Chondrocyte (in vitro differentiated cells): ENCODE data around the gene RABGAP1. TPM values are rescaled to one million over a fixed set of nuclear protein-coding genes. Genes with fewer than 3 reads are reported as not detected.

Experiments
- DNase-seq: peaks from one replicate; pipeline ENCODE4 v3.0.0; 2021; ENCODE audit warnings: mixed read lengths, low spot score
- H3K27ac Mint-ChIP-seq: one replicate; pipeline ENCODE4 v1.8.0; 2021; ENCODE audit warnings: mild to moderate bottlenecking, moderate library complexity, mixed read lengths; ENCODE audit not compliant: unreplicated experiment
- H3K27me3 Mint-ChIP-seq: 2 replicates; pipeline ENCODE4 v1.8.0; 2021; ENCODE audit warnings: low read depth, mixed read lengths
- H3K36me3 Mint-ChIP-seq: 2 replicates; pipeline ENCODE4 v1.8.0; 2021; ENCODE audit warnings: low read depth, mixed read lengths
- H3K4me1 Mint-ChIP-seq: 2 replicates; pipeline ENCODE4 v1.8.0; 2021; ENCODE audit warnings: low read depth, mild to moderate bottlenecking, mixed read lengths
- H3K4me3 Mint-ChIP-seq: one replicate; pipeline ENCODE4 v1.8.0; 2021; ENCODE audit warnings: mild to moderate bottlenecking, moderate library complexity, mixed read lengths; ENCODE audit not compliant: unreplicated experiment
- H3K9me3 Mint-ChIP-seq: 2 replicates; pipeline ENCODE4 v1.8.0; 2021; ENCODE audit warnings: low read depth, mixed read lengths
- total RNA-seq: library from RNA; stranded (reverse); gene quantifications from 3 replicates; pipeline ENCODE4 v1.2.1, GENCODE V29; 2021
- TF ChIP-seq, protein P1 (sequence below): fragments of 200-600 bp; sonication (generic); IDR thresholded peaks from 2 replicates; pipeline ENCODE4 v1.5.0; 2021; ENCODE audit warnings: antibody characterized with exemption, mild to moderate bottlenecking, moderate library complexity

Gene RABGAP1
- total RNA-seq, 1 donor from 2014 or later: 91.8 TPM

DNA sequence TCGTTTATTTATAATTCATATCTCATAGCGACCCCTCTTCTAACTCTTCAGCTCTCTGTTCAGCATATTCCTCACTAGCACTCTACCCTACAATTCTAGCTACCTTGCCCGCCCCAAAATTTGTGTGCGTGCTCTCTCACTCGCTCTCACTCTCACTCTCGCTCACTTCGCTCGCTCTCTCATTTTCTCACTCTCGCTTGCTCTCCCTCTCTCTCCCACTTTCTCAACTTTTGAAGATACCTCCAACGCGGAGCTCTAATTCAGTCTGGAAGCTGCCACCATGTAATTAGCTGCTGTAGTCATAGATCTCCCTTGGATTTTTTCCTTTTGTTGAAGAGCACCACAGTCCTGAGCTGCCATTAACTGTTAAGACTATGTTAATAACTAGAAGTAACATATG, 123.1 kb downstream of the RABGAP1 start:
- DNase-seq: no peak
- Mint-ChIP-seq H3K27ac (peak overlapping the region; percentile 85), H3K27me3 (no peaks in the 10 kb centered on the region), H3K9me3 (no peaks in the 10 kb centered on the region), H3K4me3 (no peak overlapping the region), H3K36me3 (peaks cover 19% of the 10 kb centered on the region), H3K4me1 (peaks cover 97% of the 10 kb centered on the region)
- TF ChIP-seq, protein P1, sequence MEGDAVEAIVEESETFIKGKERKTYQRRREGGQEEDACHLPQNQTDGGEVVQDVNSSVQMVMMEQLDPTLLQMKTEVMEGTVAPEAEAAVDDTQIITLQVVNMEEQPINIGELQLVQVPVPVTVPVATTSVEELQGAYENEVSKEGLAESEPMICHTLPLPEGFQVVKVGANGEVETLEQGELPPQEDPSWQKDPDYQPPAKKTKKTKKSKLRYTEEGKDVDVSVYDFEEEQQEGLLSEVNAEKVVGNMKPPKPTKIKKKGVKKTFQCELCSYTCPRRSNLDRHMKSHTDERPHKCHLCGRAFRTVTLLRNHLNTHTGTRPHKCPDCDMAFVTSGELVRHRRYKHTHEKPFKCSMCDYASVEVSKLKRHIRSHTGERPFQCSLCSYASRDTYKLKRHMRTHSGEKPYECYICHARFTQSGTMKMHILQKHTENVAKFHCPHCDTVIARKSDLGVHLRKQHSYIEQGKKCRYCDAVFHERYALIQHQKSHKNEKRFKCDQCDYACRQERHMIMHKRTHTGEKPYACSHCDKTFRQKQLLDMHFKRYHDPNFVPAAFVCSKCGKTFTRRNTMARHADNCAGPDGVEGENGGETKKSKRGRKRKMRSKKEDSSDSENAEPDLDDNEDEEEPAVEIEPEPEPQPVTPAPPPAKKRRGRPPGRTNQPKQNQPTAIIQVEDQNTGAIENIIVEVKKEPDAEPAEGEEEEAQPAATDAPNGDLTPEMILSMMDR: no peak

GRCh38 chr9:123064716-123065115, 123.9 kb downstream of the RABGAP1 start:
- TF ChIP-seq, protein P1: no peak
- H3K4me3 Mint-ChIP-seq: no peak overlapping the region
- peaks cover 100% of the 10 kb centered on the region for H3K4me1 Mint-ChIP-seq
- H3K27ac Mint-ChIP-seq: peak overlapping the region; percentile 85
- H3K9me3 Mint-ChIP-seq: no peaks in the 10 kb centered on the region
- H3K27me3 Mint-ChIP-seq: no peaks in the 10 kb centered on the region
- H3K36me3 Mint-ChIP-seq: peaks cover 18% of the 10 kb centered on the region
- DNase-seq: no peak

GRCh38 chr9:123065196-123065595, 124.4 kb downstream of the RABGAP1 start:
- H3K9me3 Mint-ChIP-seq: no peaks in the 10 kb centered on the region
- H3K27ac Mint-ChIP-seq: peak overlapping the region; percentile 85
- peaks cover 100% of the 10 kb centered on the region for H3K4me1 Mint-ChIP-seq
- no peaks in the 10 kb centered on the region for H3K27me3 Mint-ChIP-seq
- peaks cover 18% of the 10 kb centered on the region for H3K36me3 Mint-ChIP-seq
- TF ChIP-seq, protein P1: no peak
- no peak overlapping the region for H3K4me3 Mint-ChIP-seq
- DNase-seq: no peak

DNA sequence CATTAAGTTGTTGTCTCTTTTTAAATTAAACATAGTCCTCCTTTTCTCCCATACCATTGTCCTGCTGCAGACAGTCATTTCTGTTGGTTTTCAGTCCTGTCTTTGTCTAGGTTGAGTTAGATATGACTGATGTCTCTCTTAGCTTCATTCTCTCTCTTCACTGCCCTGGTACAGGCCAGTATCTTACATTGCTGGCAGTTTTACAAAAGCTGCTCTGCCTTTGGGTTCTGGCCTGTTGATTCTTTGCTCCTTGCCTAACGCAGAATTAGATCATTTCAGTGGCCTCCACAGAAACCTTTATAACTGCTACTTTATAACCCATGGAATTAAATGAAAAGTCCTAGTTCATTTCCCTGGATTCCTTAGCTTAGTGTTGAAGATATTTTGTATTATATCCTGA, 126.3 kb downstream of the RABGAP1 start:
- peaks cover 98% of the 10 kb centered on the region for H3K4me1 Mint-ChIP-seq
- no peak overlapping the region for H3K4me3 Mint-ChIP-seq
- DNase-seq: no peak
- H3K9me3 Mint-ChIP-seq: no peaks in the 10 kb centered on the region
- peak overlapping the region; percentile 74 for H3K27ac Mint-ChIP-seq
- peaks cover 32% of the 10 kb centered on the region for H3K36me3 Mint-ChIP-seq
- H3K27me3 Mint-ChIP-seq: no peaks in the 10 kb centered on the region
- TF ChIP-seq, protein P1: no peak

GRCh38 chr9:123069010-123069481, 128.2 kb downstream of the RABGAP1 start:
- TF ChIP-seq, protein P1: no peak
- H3K36me3 Mint-ChIP-seq: peaks cover 33% of the 10 kb centered on the region
- no peak for DNase-seq
- no peak overlapping the region for H3K4me3 Mint-ChIP-seq
- H3K9me3 Mint-ChIP-seq: no peaks in the 10 kb centered on the region
- no peaks in the 10 kb centered on the region for H3K27me3 Mint-ChIP-seq
- H3K4me1 Mint-ChIP-seq: peaks cover 97% of the 10 kb centered on the region
- H3K27ac Mint-ChIP-seq: peak overlapping the region; percentile 89
